GM18873 (cell line): Measurements from ENCODE around the gene LRRC75A.

Experiments
- ATAC-seq: cut with Tn5 transposase; IDR thresholded peaks from one replicate; pipeline ENCODE4 v1.9.1; 2021; ENCODE audit warnings: mild to moderate bottlenecking, moderate library complexity, moderate number of reproducible peaks; ENCODE audit not compliant: unreplicated experiment, low FRiP score

Gene LRRC75A

DNA sequence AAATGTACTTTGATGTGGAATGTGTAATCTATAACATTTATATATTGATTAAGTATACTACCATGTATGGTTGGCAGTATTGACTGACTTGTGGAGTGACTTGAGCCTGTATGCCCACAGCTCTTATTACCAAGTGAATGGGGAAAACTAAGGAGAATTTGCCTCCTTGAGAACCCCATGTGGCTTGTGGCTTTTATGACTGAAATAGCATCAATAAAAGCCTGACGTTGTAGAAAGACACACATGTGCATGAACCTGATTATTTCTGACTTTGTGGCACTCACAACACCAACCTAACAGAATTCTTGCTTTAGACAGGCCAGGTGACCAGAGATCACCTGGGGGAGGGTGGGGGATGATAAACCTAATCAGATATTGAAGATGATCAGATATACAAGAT is 2.1 kb upstream of the LRRC75A start:
- ATAC-seq: no peak

DNA sequence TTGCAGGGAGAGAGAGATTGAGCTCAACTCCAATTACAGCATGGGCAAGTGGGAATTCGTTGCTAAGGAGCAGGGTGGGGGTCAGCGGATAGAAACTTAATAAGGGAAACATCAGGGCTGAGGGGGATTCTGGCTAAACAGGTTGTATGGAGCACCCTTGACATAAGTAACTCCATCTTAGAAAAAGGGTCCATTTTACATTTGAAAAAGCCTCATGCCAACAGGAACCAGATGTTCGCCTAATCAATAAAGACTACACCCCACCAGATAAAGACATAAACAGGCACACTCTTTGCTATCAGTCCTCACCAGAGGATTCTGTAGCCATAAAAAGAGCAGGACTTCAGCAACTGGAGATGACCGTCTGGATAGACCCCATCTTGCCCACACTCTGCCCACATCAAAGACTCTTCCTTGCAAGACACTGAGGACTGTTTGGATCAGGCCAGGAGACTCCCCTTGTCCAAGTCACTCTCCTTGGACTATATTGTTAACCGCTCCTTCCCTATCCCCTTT is 1.6 kb upstream of the LRRC75A start:
- ATAC-seq: no peak

GRCh38 chr17:16492613-16493530 is 879 bp upstream of the LRRC75A start:
- ATAC-seq: no peak

- no peak for ATAC-seq
Measured at GRCh38 chr17:16491131-16491702, 776 bp downstream of the LRRC75A start.

DNA sequence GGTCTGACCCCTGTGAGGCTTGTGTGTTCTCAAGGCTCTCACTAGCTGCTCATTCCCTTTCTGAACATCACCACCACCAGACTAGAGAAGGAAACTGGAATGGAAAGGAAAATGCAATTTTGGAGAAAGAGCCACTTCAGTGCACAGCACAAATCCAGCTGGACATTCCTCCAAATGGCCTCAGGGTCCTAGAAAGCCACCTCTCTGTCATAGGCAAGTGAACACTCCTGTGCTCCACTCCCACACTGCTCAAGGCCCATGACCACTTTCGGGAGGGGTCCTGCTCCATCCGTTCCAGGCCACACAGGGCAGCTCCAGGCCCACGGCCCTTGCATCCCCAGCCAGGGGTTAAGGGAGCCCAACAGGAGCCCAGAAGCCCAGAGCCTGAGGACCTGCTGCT is 2.6 kb downstream of the LRRC75A start:
- no peak for ATAC-seq

DNA sequence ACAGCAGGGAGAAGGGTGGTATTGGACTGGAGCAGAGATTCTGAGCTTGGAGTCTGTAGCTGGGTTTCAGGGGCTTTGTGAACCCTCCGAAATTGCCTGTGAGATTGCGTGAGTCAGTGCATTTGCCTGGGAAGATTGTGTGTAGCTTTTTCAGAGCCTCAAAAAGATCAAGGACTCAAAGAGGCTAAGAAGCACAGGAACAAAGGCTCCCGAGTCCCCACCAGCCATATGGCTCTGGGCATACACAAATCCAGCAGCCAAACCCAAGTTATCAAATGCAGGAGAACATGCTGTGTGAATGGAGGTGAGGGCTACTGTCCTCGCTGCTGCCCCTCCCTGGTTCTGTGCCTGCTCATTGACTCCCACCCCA is 3.0 kb downstream of the LRRC75A start:
- ATAC-seq: no peak

DNA sequence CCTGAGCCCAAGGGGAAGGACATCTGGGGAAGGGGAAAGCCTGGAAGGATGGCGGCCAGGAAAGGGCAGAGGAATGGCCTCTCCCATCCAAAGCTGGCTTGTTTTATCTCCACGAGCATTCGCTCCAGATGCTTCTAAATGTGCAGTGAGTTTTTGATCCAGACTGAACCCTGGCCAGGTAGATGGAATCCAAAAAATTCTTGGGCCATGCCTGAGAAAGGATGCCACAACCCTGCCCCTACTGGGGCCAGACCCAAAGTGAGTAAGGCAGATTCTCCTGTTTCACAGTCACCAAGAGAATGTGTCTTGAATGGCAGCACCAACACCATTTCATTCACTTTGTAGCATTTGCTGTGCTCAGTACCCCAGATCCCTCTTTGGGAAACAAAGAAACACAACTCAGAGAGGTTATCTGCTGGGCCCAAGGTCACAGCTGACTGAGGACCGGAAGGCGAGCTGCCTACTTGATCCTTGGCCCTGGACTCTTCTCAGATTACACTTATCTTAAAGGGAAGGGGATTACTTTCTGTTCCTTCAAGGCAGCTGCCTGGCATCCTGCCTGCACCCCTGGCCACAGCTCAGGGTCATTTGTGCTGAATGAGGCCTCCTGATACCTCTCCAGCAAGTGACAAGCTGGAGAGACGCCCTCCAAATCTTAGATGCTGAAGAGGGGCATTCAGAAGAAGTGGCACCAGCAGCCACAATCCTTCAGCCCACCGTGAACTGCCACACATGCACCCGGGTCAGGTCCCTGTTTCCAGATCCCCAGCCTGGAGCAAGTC is 3.6 kb downstream of the LRRC75A start:
- ATAC-seq: no peak

DNA sequence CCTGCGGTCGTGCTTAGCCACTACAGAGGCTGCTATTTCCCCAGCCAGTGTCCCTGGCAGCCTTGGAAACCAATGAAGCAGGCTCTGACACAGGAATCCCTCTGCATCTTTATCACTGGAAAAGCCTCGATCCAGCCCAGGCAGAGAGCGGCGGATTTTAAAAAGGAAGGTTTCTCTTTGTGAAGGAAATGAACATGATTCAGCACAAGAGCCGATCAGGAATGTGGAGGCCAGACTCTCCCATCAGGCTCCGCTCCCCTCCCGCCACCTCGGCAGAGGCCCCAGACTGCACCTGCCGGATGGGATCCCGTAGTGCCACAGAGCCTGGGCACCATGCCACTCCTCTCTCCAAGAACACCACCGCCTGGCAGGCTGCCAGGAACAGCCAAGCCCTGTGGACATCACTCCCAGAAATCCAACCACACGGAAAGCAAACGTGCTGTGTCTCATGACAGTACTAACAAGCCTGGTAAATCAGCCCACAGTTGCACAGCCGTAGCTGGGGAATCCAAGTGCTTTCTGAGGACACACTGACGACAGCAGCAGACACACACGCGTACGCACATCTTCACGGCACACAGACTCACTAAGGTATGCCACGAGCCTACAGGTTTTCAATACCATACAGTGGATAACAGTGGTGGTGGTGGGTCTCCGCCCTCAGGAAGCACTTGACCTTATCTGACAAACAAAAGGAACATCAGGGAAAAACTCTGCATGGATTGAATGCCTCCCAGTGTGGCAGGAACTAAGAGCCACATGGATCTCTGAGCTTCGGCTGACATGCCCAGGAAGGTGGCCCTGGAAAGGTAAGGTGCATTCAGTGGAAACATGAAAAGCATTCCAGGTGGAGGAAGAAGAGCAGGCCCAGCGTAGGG is 5.4 kb downstream of the LRRC75A start:
- no peak for ATAC-seq

- ATAC-seq: no peak
Measured at GRCh38 chr17:16484445-16485175, 7.4 kb downstream of the LRRC75A start.

- ATAC-seq: no peak
Measured at GRCh38 chr17:16483021-16483645, 8.9 kb downstream of the LRRC75A start.

DNA sequence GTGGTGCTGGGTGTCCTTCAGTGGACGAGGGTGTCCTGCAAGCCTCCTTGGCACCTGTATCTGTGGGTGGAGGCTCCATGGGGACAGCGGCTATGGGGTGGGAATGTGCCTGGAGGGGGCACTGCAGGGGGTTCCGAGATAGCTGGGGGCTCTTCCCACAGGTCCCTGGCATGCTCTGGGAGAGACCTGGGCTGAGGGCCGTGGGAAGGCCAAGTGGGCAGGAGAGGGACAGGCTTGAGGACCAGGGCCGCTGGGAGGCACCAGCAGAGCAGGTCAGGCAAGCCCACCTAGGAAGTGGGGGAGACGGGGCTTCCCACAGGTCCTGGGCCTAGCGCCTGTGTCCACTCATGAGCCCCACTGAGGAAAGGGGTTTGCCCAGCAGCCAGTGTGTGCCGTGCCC is 9.7 kb downstream of the LRRC75A start:
- ATAC-seq: no peak

- no peak for ATAC-seq
Measured at GRCh38 chr17:16480995-16481394, 11.0 kb downstream of the LRRC75A start.

DNA sequence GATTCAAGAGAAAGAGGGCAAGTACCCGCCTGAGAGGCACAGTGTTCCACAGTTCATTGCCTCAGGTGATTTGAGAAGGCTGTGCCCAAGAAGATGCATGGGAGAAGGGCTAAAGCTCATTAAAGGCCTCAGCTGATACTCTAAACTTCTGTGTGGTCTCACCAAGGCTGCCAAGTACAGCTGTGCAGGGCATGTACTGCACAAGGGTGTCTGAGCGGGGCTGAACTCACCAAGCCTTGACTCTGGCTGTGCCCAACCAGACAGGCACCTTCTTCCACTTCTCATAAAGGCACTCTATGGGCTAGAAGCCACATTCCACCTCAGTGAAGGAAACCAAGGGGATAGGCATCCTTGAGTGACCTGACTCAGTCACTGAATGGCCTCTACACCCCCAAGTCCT is 12.7 kb downstream of the LRRC75A start:
- ATAC-seq: no peak

DNA sequence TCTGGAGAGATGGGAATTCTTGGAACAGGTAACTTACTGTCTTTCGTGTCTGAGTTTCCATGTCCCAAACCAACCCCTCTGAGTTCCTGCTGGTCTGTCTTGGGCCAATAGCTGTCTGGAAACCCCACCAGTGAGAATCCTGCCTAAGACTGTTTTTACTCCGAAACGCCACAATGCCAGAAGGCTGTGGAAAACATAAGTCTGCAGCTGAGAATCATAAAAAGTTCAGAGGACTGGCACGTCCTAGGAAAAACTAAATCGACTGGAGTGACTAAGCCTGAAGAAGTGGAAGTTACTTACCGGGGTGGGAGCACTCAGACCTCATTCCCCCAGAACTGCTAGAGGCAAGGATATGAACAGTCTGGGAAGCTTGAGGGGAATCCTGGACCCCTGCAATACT is 13.3 kb downstream of the LRRC75A start:
- ATAC-seq: no peak

- ATAC-seq: no peak
Measured at GRCh38 chr17:16477666-16478065, 14.3 kb downstream of the LRRC75A start.

DNA sequence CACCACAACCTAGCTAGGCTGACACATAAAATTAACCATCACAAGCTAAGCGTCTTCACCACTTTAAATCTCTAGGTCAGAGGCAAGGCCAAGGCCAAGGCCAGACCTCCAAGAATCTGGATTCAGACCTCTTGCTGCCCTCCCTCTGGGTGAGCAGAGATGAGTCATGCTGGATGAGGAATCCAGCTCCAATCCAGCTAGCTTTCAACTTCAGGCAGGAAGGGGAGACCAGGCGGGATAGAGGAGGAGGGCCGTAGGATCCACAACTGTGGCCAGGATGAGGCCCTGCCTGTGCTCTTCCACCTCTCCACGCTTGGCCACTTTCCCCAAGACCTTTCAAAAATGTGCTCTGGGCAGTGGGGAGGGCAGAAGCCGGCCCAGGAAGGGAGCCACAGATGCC is 14.7 kb downstream of the LRRC75A start:
- no peak for ATAC-seq

GRCh38 chr17:16475179-16475704 is 16.8 kb downstream of the LRRC75A start:
- no peak for ATAC-seq

DNA sequence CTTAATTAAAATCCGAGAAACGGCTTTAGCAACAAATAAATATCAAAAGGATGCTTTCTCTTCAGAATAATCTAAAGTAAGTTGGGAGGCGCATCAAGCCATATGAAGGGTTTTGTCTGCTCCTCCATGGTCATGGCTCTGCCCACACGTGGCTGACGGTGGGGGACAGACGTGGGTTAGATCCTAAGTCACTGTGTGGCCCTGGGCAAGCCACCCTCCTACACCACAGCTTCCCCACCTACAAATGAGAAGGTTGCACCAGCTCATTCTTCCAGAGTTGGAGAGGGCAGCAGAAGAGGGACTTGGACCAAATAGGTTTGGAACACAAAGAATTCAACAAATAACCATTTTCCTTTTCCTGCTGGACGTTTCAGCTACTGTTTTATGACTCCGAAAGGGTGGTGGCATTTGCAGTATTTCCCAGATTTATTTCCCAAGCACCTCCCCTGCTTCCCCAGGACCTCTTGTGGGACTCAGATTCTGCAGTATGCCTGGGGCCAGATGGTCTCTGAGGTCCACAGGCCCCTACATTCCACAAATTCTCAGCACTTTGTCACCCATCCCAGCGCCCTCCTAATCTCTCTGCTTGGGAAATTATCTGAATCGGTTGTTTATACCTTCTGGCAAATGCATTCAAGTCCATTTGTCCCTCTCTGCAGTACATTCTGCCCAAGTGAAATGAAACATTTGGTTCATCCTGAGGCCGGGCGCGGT is 17.8 kb downstream of the LRRC75A start:
- ATAC-seq: no peak
